HuH-7 (cell line): ENCODE data around the gene PRKCB.
"Not testable (repeated sequence)": the region's sequence is repeated elsewhere in the genome, so short reads cannot be mapped to it uniquely, and the experiment has no call there.

Source experiments
- DNase-seq: peaks from one replicate; pipeline ENCODE4 v3.0.0; 2011; ENCODE audit warnings: low spot score

PRKCB gene

DNA sequence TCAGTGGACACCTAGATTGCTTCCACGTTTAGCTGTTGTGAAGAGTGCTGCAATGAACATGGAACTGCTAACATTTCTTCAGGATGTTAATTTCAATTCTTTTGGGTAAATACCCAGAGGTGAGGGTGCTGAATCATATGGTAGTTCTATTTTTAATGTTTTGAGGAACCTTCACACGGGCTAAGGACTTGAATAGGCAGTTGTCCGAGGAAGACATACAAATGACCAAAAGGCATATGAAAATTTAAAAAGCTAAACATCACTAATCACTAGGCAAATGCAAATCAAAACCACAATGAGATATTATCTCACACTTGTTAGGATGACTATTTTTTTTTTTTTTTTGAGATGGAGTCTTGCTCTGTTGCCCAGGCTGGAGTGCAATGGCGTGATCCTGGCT lies 173.3 kb downstream of the PRKCB start:
- DNase-seq, result no peak

DNA sequence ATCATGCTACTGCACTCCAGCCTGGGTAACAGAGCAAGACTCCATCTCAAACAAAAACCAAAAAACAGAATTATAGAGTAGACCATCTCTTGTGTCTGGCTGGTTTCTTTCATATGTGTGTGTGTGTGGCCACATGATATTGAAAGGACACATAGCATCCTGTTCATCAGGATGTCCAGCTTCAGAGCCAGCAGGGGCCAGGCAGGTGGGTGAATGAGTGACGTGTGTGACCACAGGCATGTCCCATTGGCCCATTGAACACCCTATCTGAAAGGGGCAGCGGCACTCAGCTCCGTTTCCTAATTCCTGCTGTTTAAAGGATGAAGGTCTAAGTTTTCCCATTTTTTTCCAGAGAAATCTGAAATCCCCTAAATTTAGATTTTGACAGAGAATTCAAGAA lies 174.2 kb downstream of the PRKCB start:
- no peak for DNase-seq

DNA sequence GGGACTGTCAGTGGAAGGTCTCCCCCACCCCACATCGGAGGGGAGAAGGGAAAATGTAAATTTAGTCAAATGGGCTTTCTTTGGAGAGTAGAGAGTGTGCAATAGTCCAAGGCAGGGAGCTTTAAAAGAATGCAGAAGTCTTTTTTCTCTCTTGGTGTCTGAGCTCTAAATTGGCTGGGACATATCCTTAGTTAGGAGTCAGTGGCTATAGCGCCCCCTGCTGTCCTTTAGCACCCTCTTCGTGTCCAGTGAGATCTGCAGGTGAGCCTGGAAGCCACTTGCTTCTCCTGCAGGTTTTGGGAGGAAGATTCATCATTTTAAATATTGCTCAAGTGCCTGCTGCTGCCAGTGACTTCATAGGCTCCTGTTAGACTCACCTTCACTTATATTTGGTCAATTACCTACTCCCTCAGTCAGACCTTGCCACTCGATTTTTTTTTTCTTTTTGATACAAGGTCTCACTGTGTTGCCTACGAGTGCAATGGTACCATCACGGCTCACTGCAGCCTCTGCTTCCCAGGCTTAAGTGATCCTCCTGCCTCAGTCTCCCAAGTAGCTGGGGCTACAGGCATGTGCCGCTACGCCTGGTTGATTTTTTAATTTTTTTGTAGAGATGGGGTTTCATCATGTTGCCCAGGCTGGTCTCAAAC lies 174.8 kb downstream of the PRKCB start:
- peak; percentile 51 for DNase-seq

DNA sequence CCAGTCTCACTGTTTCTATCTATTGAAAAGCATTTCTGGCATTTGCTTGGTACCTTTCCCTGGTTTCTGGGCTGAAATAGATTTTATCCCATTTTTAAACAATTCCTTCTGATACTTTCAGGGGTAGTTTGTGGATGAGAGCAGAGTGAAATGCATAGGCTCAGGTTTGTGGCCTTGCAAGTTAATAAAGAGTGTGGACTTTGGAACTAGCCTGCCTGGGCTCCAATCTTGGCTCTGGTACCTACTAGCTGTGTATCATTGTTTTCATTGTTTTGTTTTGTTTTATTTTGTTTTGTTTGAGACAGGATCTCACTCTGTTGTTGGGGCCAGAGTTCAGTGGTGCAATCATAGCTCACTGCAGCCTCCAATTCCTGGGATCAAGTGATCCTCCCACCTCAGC lies 175.5 kb downstream of the PRKCB start:
- no peak for DNase-seq

DNA sequence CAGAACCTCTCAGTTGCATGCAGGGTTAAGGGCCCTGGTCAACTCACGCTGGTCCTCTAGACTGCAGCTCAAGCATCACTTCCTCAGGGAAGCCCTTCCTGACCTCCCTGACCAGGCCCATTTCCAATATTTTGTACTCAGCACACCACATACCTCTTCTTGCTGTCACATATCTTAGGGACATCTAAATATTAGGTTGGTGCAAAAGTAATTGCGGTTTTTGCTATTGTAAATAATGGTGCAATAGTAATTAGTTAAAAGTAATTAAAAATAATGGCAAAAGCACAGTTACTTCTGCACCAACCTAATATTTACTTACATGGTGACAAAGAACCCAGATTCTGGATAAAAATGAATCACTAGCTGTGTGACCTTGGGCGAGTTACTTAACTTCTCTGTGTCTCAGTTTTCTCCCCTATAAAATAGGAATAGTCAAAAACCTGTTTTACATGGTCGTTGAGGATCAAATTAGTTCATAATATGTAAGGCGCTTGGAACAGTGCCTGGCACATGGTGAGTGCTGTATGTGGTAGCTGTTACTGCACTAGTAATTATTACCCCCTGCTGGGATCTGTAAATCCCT lies 177.4 kb downstream of the PRKCB start:
- no peak for DNase-seq

DNA sequence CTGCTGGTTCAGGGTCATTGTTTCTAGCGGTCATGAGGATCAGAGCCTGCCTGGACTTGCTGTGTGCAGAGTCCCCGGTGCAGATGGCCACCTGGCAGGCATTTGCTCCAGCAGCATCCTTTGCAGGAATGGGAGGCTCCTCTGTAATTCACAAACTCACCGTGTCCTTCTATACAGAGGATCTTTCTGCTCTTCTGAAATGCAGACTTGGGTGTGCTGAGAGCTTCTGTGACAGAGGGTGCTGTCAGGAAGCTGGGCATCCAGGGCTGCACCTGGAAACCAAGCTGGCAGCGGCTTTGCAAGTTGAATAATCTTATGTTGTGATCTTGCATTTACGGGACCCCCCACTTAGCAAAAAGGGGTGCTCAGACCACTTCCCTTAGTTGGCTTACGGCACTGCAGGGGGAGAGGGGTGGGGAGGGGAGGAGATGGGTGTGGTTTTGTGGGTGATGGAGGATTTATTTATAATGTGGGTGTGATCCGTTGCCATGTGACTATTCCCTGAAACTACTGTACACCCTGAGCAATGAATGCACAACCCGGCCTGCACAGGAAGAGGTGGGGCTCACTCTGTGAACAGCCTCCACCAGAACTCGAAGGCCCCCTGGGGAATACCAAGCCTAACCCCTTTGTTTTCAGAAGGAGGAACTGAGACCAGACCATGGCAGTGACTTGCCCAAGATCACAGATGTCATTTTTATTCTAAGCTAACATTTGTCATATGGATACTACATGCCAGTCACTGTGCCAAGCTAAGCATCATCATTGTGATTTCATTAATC lies 178.3 kb downstream of the PRKCB start:
- no peak for DNase-seq

DNA sequence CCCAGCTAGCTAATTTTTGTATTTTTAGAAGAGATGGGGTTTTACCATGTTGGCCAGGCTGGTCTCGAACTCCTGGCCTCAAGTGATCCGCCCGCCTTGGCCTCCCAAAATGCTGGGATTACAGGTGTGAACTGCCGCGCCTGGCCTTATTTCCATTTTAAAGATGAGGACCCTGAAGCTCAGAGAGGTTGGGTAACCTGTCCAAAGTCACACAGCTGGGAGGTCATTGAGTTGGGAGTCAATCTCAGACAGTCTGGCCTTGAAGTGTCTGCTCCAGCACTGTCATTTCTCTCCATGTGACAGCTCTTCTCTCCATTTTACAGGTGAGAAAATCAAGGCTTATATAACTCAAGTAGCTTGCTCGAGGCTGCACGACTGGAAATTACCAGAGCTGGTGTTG lies 179.2 kb downstream of the PRKCB start:
- DNase-seq, result not testable (repeated sequence)

DNA sequence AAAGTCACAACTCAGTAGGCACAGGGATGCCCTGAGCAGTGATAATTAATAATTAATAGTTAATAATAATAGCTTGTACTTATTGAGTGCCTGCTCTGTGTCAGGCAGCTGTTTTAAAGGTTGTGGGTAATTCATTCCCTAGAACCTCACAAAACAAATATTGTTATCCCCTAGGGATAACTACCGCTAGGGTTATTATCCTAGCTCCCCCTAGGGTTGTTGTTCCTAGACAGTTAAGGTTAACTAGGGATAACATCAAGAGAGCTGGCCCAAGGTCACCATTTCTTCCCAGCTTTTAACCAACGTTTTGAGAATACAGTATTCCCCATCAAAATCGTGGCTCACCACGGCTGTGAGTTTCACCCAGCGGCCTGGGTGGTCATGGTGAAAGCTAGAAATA lies 180.1 kb downstream of the PRKCB start:
- DNase-seq, result peak; percentile 32

DNA sequence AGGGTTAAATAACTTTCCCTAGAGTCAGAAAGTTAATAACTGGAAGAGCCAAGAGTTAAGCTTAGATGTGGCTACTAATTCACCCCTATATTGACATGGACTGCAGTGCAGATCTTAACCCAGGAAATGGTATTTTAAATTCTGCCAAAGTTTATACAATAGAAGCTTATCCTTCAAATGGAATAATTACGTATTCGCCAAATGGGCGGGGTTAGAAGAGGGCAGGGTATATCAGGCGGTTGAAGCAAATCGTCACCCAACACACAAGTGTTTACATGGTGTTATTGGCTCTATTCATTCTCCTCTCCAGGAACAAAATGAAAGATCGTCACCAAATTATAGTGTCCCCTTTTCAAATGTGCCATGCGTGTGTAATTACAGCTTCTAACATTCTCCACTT lies 182.7 kb downstream of the PRKCB start:
- no peak for DNase-seq

DNA sequence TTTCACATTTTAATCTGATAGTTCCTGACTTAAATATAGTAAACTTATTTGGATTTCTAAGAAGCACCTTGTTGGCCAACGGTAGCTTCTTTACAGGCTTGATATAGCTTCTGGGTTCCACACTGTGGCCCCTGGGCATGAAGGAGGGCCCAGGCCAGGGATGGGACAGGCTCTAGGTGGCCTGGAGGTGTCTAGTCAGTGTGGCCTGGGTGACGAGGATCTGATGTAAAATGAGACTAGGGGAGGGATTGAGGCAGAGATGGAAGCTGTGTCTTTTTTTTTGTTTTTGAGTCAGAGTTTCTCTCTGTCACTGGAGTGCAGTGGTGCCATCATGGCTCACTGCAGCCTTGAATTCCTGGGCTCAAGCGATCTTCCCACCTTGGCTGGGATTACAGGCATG lies 187.0 kb downstream of the PRKCB start:
- DNase-seq, result no peak

DNA sequence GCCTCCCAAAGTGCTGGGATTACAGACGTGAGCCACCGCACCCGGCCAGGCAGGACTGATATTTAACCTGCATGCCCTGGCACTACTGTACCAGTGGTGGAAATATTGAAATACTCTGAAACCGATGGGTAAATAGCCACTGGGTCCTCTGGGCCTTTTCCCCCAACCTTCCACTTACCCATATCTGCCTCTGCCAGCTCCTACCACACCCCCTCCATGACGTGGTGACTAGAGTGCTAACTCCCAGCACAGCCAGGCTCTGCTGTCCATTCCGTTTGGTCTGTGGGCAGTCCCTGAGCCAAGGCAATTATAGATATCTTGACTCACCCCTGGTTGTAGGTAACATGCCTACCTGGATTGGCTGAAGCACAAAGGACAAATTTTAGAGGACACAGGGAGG lies 187.8 kb downstream of the PRKCB start:
- no peak for DNase-seq

DNA sequence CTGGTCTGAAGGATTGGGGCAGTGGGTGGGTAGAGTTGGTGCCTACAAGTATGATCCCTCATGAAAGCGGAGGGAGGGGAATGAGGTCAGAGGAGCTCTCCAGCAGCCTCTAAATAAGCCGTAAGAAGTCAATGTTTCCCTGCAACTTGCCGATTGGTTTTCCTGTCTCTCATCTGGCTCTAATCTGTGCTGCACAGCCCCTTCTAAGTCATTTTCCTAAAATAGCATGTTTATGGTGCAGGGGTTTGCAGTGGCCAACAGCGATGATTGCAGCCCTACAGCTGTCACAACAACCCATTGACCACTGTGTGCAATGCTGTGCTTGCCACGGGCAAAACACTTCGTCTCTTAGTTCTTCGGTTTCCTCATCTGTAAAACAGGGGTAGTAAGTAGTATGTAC lies 189.2 kb downstream of the PRKCB start:
- DNase-seq, result no peak

DNA sequence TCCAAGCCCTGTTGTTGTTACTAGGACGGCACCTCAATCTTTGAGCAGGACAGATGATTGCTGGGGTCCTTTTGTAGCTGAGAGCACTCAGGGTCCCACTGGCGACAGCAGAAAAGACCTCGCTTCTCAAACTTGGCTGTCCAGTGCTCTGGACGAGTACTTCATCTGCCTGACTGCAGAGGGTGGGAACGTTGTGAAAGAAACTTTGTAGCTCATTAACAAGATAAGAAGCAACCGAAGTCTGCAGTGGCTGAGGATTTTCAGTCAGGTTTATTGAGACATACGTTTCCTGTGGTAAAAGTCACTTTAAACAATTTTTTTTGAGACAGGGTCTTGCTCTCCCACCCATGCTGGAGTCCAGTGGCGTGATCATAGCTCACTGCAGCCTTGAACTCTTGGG lies 191.7 kb downstream of the PRKCB start:
- no peak for DNase-seq

DNA sequence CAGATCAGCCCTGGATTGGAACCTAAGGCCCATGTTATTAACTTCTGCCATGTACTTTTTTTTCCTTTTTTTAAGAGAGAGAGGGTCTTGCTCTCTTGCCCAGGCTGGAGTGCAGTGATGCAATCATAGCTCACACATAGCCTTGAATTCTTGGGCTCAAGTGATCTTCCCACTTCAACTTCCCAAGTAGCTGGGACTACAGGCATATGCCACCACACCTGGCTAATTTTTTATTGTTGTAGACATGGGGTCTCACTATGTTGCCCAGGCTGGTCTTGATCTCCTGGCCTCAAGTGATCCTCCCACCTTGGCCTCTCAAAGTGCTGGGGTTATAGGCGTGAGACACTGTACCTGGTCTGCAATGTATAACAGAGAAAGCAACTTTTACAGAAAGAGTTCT lies 194.1 kb downstream of the PRKCB start:
- DNase-seq, result not testable (repeated sequence)

DNA sequence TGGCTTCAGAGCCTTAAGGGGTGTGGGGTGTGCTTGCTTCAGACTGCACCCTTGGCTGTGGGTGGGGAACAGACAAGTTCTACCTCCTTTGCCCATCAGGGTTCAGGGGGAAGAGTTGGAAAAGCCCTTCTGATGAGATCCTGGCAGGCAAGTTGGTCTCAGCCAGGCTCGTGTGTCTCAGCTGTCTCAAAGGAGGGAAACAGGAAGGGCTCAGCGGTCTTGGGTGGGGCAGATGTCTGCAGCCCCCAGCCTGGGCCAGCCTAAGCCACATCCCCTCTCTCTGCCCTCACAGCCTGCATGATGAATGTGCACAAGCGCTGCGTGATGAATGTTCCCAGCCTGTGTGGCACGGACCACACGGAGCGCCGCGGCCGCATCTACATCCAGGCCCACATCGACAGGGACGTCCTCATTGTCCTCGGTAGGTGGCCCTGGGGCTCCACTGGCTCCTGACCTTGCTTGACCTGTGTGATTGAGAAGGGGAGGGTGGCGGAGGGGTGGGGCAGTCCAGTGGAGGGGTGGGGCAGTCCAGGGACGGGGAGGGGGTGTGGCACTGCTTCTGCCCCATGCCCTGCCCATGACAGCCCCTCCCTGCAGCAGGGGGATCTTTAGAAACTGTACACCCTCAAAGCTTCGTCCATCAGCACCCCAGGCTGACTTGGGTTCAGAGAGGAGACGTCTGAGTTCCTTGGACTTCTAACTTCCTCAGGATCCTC lies 199.5 kb downstream of the PRKCB start:
- DNase-seq, result no peak

DNA sequence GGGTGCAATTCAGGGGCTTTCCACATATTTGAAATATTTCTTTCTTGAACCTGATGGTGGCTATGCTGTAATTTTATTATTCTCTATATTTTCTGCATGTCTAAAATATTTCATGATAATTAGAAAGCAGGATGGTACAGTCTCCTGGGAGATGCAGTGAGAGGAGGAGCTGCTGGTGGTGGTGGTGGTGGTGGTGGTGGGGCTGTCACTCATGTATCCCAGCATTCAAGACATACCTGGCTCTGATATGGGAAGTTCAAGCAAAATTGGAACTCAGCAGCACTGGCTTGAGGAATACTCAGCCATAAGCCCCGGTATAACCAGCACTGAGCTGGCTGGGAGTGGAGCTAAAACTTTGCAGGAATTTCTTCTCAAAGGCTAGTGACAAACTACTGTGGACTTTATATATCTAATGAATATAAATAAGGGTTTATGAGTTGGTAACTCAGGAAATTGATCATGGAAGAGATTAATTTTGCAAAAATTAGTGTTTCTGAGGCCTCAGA lies 200.3 kb downstream of the PRKCB start:
- DNase-seq, result no peak

DNA sequence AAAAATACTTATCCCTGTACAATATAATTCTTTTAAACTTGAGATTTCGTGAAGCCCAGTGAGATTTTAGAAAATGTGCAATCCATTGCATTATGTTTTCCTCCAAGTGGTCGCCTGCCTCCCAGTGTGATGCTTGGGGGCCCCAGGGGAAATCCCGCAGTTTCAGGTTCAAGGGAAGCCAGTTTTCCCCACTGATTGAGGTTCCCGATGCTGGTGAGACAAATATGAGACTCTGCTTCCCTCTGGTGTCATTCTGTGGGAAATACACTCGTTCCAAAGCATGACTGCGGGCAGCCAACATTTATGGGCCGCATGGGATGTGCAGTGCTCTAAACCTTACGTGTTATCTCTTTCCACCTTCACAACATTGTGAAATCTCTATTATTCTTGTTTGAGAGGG lies 200.8 kb downstream of the PRKCB start:
- DNase-seq, result peak; percentile 63

DNA sequence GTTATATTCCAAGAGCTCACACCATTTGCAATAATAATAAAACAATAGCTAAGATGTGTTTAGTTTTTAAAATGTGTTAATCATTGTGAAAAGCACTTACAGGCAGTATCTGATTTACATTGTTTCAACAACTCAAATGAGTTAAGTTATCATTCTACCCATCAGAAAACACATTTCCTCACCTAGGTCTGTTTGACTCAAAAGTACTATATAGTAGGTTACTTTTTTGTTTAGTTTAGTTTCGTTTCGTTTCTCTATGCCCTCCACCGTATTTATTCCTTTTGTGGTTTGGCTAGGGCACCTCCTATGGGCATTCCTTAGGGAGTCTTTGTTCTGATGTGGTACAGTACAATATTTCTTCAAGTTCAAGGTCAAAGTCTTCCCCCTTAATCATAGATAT lies 201.6 kb downstream of the PRKCB start:
- no peak for DNase-seq

DNA sequence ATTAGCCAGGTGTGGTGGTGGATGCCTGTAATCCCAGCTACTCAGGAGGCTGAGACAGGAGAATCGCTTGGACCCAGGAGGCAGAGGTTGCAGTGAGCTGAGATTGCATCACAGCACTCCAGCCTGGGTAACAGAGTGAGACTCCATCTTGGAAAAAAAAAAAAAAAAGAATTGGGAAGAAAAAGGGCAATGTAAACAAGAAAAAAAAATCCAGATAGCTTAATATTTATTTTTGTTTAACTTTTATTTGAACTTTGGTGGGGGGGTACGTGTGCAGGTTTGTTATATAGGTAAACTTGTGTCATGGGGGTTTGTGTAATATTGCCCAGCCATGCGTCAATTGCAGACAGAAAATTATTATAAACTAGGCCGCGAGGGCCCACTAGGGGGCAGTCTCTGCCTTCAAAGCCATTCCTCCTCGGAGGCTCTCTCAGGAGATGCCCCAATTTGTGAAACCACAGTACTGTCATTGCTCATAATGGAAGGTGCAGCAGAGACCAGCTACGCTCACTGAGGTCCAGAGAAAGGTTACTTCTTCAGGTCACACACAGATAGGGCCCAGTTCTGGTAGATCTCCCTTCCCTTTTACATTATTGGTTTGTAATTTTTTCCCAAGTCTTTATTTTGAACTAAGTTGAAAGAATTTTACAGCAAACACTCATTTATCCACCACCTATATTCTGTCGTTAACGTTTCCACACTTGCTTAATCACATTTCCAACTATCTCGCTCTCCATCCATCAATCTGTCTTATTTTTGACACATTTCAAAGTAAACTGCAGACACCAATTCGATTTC lies 206.2 kb downstream of the PRKCB start:
- peak; percentile 61 for DNase-seq

DNA sequence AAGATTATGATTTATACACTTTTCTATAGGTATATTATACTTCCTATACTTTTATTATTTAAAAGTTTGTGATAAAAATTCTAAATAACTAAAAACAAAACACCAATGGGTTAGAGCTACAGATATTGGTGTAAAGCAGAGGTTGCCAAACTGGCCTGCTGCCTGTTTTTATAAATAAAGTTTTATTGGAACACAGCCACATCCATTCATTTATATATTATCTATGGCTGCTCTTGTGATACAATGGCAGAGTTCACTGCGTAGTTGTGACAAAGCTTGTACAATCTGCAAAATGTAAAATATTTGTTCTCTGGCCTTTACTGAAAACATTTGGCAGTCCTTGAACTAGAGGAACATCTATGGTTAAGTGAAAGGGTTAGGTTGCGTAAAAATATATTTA lies 208.7 kb downstream of the PRKCB start:
- no peak for DNase-seq

DNA sequence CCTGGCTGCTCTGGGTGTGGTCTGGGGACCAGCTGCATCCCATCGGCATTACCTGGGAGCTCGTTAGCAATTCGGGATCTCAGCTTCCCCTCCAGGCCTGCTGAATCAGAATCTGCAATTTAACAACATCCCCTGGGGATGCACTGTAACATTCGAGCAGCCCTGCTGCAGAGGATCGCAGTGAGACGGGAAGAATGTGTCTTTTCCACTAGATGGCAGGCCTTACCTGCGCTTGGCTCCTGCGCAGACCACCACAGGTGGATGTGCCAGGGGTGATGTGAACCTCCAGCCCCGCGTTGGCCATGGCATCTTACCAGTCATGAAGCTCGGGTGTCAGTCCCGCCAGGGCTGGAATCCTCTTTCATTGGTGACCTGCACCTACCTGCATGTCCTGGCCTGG lies 209.9 kb downstream of the PRKCB start:
- DNase-seq, result peak; percentile 31

DNA sequence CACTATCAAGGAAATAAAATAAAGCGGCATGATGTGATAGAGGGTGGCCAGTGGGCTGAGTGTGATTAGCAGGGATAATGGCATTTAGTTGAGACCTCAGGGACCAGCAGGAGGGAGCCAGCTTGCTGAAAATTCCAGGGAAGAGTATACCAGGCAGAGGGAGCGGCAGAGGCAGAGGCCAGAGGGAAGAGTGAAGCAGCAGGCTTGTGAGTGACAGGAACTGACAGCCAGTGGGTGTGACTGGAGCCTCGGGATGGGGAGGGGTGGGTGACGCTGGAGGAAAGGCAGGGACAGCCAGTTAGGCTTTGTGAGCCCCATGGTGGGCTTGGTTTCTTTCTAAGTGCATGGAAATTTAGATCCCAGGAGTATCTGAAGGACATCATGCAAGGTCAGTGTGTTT lies 210.7 kb downstream of the PRKCB start:
- DNase-seq, result no peak
